ENCODE data around the gene AGPAT2.

GRCh38 chr9:136655536-136656182 is 31.6 kb downstream of the AGPAT2 start:
- TF ChIP-seq CTCF (IDR thresholded peaks at IDR 0.05) (no peak), EZH2 (IDR thresholded peaks at IDR 0.05; ENCODE audit: borderline replicate concordance, insufficient read depth, low read depth, low read length, poor library complexity, severe bottlenecking) (no peak)

All from B cell (primary cell).